Right hindlimb (tissue), 1 donor: ENCODE data around the gene FGF1.

Experiments used
- DNase-seq: peaks from one replicate; pipeline ENCODE4 v3.0.0-alpha.2; 2018

Gene FGF1

DNA sequence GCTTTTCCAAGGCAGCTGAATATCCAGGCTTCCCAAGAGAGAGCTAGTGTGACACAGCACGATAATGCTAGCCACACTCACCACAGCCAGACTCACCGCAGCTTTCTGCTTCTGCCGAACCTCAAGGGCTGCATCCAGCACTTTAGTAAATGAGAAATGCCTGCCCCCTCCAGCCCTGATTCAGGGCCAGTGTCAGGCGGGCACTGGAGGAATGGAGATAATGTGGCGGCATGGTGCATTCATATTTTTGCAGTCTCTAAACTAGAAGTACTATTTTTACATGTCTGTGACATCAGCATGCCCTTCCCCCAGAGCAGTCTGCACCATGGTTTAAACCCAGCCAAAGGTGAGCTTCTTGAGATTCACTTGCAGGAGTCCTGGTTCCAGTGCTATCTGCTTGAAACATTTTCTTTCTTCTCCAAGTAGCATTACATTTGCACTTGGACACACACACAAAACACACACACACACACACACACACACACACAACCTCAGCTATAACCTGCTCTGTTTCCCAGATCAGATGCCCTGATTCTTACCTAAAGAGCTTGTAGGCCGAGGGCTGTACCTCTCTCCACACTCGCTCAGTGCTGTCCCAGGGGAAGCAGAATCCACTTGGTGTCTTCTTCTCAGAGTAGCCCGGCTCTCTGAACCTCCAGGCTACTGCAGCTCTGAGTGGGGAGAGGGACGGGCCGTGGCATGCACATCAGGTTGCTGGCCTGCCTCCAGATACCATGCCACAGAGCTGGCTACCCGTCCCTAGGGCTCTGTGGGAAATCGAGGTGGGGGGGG lies at the start of gene FGF1:
Gene FGF1 (minus strand): TSS at position 673 of the 792 bp plus-strand sequence. CDS start 71,963 bp downstream, outside the sequence.
- peak; percentile 39 for DNase-seq

GRCh38 chr5:142727735-142728047 lies 41.8 kb upstream of the FGF1 start:
- no peak for DNase-seq

GRCh38 chr5:142726188-142726731 lies 40.4 kb upstream of the FGF1 start:
- no peak for DNase-seq

DNA sequence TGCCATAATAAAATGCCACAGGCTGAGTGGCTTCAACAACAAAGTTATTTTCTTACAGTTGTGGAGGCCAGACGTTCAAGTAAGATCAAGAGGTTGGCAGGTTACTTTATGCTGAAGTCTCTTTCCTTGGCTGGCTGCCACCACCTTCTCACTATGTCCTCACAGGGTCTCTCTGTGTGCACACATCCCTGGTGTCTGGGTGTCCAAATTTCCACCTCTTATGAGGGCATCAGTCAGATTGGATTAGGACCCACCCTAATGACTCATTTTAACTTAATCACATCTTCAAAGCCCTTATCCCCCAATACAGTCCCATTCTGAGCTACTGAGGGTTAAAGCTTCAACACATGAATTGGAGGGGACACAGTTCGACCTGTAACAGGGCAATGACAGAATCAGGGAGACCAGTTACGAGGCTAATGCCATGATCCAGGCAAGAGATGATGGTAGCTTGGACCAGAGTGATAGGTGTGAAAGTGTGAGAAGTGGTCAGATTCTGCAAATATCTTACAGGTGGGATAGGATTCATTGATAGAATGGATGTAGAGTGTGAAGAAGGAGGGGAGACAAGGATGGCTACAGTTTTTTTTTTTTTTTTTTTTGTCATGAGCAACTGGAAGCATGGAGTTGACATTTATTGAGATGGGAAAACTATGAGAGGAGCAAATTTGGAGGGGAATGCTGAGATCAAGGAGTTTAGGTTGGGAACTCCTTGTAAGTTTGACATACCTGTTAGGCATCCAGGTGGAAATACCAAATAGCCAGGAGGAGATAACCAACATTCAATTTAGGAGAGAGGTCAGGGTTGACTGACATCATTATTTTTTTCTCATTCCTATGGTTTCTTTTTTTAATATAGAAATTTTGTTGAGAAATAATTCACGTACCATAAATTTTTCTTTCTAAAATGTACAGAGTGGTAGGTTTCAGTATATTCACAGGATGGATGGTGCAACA lies 39.6 kb upstream of the FGF1 start:
- no peak for DNase-seq

GRCh38 chr5:142724821-142725220 lies 38.9 kb upstream of the FGF1 start:
- DNase-seq = no peak

DNA sequence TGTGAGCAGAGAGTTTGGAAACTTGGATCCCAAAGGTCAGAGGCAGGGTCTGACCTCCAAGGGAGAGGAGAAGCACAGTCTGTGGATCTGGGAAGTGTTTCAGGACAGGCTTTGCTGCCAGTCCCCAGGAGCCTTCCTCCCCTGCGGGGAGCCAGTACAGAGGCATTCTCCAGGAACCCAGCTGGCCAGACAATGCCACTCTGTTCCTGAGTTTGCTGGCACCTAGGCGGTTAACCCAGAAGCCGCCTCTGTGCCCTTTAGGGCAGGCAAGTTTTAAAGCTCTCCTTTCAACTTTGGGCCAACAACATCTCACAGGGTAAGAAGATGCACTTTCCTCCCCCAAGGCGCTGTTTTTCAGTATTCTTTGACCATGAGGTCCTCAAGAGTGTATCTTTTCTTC lies 37.0 kb upstream of the FGF1 start:
- DNase-seq = no peak

- no peak for DNase-seq
Observed at GRCh38 chr5:142722146-142722545, 36.3 kb upstream of the FGF1 start.

DNA sequence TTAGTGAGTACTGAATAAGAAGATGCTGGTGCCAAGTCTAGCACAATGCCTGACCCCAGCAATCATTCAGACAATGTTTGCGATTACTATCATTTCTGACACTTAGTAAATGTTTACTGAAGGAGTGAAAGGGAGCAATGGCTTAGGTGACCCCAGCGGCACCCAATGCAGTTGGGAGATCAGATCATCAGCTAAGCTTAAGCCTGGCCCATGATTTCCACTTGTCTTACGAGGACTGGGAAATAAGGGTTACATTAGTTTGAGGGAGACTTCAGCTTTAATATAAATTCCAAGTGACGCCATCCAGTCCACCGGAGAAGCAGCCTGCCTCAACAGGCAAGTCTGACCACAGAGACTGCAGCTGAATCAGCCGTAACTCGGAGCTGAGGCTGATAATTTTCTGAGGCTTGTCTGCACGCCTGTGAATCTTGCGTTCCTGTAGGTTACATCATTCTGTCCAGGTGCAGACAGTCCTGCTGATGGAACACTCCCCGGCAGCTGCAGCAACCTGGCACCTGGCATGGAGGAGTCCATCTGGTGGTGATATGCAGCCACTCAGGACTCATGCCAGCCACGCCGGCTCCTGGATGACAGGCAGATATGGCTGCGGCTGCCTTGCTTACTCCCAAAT lies 34.9 kb upstream of the FGF1 start:
- DNase-seq = no peak

GRCh38 chr5:142719836-142720370 lies 34.0 kb upstream of the FGF1 start:
- DNase-seq = no peak

DNA sequence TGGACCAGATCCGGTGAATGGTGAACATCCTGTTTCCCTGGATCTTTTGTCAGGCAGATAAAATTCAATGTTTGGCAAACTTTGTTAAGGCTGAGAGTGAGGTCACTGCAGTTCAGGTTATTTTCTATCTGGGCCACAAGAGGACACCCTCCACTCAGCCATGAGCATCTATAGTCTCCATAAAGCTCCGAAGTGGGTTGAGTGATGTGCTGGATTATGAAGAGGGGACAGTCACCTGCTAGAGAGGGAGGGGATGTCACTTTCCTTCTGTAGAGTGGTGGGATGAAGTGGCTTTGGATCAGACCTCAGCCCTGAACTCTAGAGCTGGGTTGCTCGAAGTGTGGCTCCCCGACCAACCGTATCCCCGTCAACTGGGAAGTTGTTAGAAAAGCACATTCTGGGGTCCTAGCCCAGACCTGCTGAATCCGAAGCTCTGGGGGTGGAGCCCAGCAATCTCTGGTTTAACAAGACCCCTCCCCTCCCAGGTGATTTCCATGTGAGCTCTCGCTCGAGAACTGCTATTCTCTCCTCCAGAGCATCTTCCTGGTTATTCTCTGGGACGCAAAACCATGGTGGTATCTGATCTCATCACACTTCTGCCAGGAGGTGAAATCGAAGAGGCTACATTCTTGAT lies 31.8 kb upstream of the FGF1 start:
- peak; percentile 67 for DNase-seq

GRCh38 chr5:142716963-142717362 lies 31.1 kb upstream of the FGF1 start:
- peak; percentile 66 for DNase-seq

GRCh38 chr5:142715291-142715690 lies 29.4 kb upstream of the FGF1 start:
- DNase-seq = no peak

GRCh38 chr5:142713121-142713706 lies 27.3 kb upstream of the FGF1 start:
- DNase-seq = peak; percentile 89

DNA sequence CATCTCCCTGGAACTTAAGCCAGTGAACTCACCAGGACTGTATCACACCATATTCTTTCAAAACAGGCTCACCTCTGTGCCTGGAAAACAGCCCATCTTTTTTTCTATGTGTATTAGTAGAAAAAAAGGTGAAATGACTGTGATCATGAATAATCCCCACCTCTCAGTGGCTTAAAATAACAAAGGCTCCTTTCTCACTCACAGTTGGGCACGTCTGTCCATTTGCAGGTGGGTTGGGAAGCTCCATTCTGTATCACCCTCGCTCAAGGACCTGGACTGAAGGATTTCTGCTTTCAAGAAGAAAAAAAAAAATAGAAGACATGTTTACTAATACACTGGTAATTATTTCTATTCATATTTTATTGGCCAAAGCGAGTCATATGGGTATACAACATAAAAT lies 17.3 kb upstream of the FGF1 start:
- DNase-seq = no peak

- DNase-seq = no peak
Observed at GRCh38 chr5:142701673-142702311, 15.9 kb upstream of the FGF1 start.

GRCh38 chr5:142700566-142700965 lies 14.7 kb upstream of the FGF1 start:
- DNase-seq = no peak

DNA sequence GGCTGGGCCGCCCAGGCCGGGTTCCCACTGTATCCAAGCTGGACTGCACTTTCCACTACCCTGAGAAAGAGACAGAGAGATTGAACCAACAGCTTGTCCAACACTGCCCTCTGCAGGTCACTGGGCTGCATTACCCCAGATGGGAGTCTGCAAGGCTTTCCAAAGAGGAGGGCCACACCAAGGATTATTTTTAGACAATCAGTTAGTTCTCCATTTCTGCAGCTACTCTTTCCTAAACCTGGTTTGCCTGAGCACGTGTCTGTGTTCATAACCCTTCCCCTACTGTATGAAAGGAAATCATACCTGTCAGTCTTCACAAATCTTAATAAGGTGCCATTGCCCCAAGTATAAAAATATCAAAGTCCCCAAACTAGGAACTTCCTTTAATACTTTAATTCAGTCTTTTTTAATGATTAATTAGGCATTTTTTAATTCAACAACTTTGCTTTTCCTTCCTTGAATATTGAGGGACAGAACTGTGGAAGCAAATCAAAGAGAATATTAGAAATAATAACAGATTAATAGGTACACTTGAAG lies 13.4 kb upstream of the FGF1 start:
- DNase-seq = peak; percentile 94

DNA sequence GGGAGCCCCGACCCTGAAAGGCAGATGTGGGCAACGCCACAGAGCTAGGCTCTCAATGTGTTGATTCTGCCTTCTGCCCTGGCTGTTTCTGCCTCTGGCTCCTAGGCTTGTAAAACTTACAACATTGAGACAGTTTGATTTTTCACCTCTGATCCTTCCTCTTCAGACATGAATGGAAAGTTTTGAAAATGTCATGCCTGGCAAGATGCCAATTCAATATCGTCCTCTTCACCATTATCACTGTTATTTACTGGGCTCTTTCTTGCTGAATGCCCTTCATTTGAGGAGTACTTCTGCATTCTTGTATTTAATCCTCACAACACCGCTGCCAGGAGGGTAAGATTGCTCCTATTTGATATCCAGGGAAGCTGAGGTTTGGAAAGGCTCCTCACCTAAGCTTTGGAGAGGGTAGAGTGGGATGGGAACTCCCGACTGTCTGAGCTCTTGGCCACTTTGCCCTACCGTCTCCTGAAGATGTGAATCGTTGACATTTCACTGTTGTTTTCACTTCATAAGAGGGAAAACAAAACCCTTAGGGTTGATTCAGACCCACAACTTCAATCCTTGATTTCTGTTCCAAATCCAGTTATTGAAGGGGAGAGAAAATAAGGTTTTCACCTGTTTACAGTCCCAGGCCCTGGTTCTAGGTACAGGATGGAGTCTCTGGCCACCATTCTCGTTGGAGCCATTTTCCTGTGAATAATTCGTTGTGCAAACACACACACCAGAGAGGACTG lies 12.7 kb upstream of the FGF1 start:
- no peak for DNase-seq

GRCh38 chr5:142697356-142698255 lies 11.7 kb upstream of the FGF1 start:
- peak; percentile 79 for DNase-seq
